Measurements from ENCODE around the gene RASA3.

Gene RASA3

DNA sequence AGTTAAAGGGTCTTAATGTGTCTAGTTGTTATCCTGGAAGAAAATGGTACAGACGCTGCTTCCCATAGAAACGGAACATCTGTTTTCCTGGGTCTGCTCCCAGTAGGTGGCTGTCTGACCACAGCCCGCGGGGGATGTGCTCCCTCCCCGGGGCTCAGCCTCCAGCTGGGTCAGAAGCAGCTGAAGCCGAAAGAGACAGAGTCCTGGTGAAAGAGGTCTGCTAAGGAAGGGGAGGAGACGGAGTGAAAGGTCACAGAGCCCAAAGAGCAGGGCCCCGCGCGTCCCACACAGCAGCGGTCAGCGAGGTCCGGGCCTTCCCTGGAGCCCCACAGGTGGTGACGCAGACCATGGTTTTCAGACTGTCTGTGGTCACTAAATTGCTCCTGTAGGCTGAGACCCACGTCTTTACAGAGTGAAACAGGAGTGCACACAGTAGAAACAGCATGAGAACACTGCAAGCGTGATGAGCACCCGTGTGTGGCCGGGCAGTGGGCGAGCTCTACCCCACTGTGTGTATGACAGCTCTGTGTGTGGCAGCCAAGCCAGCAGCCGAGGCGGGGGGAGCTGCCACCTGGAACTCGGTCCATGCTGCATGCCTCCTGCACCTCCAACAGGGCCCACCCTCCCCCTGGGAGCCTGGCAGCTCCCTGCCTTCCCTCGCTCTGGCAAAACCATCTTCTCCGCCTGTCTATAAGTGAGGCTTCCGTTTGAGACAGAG, 106.5 kb downstream of the RASA3 start:
- H3K9me3 ChIP-seq (ENCODE audit: control extremely low read depth in 1 of 5, control insufficient read depth in 4 of 5, insufficient read depth in 2 of 5, low read depth in 1 of 5, low read length in 4 of 5): peaks cover 0 to 9% (median 2%) of the 10 kb centered on the region in 5 experiments
- ChIA-PET POLR2A (no interaction called here), CTCF (no interaction called here)
- peaks cover 3 to 73% (median 51%) of the 10 kb centered on the region in 4 experiments for H3K36me3 ChIP-seq (ENCODE audit: control insufficient read depth in 4 of 4, insufficient read depth in 4 of 4, low read length in 3 of 4)
- no peak overlapping the region for H3K27ac ChIP-seq (ENCODE audit: insufficient read depth in 1 of 2, low read depth in 1 of 2, low read length in 2 of 2, poor library complexity in 1 of 2, severe bottlenecking in 2 of 2)
- 93% methylated on average over 22 of the region's 25 CpGs for WGBS (ENCODE audit: insufficient coverage)
- H3K4me1 ChIP-seq (ENCODE audit: control extremely low read depth in 1 of 4, control insufficient read depth in 4 of 4, insufficient read depth in 4 of 4, low read length in 3 of 4): peaks cover 0 to 5% (median 0%) of the 10 kb centered on the region in 4 experiments
- DNase-seq: no peak
- H3K27me3 ChIP-seq (replicated peaks in 2 of 5; ENCODE audit: control insufficient read depth in 4 of 5, insufficient read depth in 5 of 5, low read length in 4 of 5): no peaks in the 10 kb centered on the region
- H3K4me3 ChIP-seq (ENCODE audit: control insufficient read depth in 1 of 7, extremely low read depth in 1 of 7, insufficient read depth in 4 of 7, low read depth in 2 of 7, low read length in 6 of 7): no peak overlapping the region

DNA sequence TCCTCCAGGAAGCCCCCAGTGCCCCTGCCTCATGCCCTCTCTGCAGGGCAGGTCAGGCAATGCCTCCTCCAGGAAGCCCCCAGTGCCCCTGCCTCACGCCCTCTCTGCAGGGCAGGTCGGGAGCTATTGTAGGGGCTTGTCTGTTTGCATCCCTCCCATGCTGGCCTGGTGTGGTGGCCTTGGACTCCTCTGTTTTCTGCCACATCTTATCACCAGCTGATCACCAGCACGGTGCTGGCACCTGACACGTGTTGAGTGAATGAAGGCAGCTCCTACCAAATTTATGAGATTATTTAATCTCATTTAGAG, 107.1 kb downstream of the RASA3 start:
- Histone ChIP-seq H3K9me3 (ENCODE audit: control extremely low read depth in 1 of 5, control insufficient read depth in 4 of 5, insufficient read depth in 2 of 5, low read depth in 1 of 5, low read length in 4 of 5) (peaks cover 0 to 5% (median 2%) of the 10 kb centered on the region in 5 experiments), H3K4me1 (ENCODE audit: control extremely low read depth in 1 of 4, control insufficient read depth in 4 of 4, insufficient read depth in 4 of 4, low read length in 3 of 4) (peaks cover 0 to 5% (median 0%) of the 10 kb centered on the region in 4 experiments), H3K4me3 (ENCODE audit: control insufficient read depth in 1 of 7, extremely low read depth in 1 of 7, insufficient read depth in 4 of 7, low read depth in 2 of 7, low read length in 6 of 7) (no peak overlapping the region), H3K27ac (ENCODE audit: insufficient read depth in 1 of 2, low read depth in 1 of 2, low read length in 2 of 2, poor library complexity in 1 of 2, severe bottlenecking in 2 of 2) (no peak overlapping the region), H3K27me3 (replicated peaks in 2 of 5; ENCODE audit: control insufficient read depth in 4 of 5, insufficient read depth in 5 of 5, low read length in 4 of 5) (no peaks in the 10 kb centered on the region), H3K36me3 (ENCODE audit: control insufficient read depth in 4 of 4, insufficient read depth in 4 of 4, low read length in 3 of 4) (peaks cover 3 to 73% (median 53%) of the 10 kb centered on the region in 4 experiments)
- POLR2A ChIA-PET: no interaction called here
- CTCF ChIA-PET: no interaction called here
- 100% methylated on average over 2 of the region's 4 CpGs for whole genome bisulfite sequencing (ENCODE audit: insufficient coverage)
- DNase-seq: no peak

DNA sequence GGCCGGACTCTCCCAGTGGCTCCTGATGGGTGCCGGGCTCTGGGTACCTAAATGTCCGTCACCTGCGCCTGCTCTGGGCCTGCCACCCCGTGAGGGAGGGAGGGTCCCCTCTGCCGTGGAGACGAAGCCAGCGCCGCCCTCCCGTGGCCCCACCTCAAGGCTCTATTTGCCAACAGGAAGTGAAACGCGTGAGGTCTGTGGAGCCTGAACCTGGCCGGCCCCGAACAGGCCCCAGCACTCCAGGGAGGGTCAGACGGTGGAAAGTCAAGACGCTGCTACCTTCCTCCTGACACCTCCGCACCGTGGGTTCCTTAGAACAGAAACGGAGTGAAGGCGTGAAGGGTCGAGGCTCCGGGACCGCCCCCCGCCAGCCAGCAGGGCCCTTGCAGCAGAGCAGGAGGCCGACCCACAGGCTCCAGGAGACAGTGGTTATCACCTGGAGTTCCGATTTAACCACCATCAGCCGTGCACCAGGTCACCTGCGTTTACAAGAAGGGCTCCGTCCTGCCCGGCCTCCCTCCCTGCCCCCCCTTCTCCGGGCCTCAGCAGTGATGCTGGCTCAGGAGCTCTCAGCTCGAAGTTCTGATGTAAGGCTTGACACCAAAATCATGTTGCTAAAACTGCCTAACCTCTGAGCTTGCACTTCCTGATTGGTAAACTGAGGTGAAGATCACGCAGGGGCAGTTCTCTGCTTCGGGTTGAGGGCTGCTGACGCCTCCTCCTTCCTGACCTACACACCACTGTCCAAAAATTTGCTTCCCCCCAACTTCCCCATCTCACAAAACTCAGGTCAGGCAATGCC, 107.6 kb downstream of the RASA3 start:
- Histone ChIP-seq H3K27me3 (replicated peaks in 2 of 5; ENCODE audit: control insufficient read depth in 4 of 5, insufficient read depth in 5 of 5, low read length in 4 of 5) (no peaks in the 10 kb centered on the region), H3K4me1 (ENCODE audit: control extremely low read depth in 1 of 4, control insufficient read depth in 4 of 4, insufficient read depth in 4 of 4, low read length in 3 of 4) (peaks cover 0 to 5% (median 0%) of the 10 kb centered on the region in 4 experiments), H3K36me3 (ENCODE audit: control insufficient read depth in 4 of 4, insufficient read depth in 4 of 4, low read length in 3 of 4) (peaks cover 3 to 74% (median 56%) of the 10 kb centered on the region in 4 experiments), H3K4me3 (ENCODE audit: control insufficient read depth in 1 of 7, extremely low read depth in 1 of 7, insufficient read depth in 4 of 7, low read depth in 2 of 7, low read length in 6 of 7) (no peak overlapping the region), H3K9me3 (ENCODE audit: control extremely low read depth in 1 of 5, control insufficient read depth in 4 of 5, insufficient read depth in 2 of 5, low read depth in 1 of 5, low read length in 4 of 5) (peaks cover 0 to 5% (median 0%) of the 10 kb centered on the region in 5 experiments), H3K27ac (ENCODE audit: insufficient read depth in 1 of 2, low read depth in 1 of 2, low read length in 2 of 2, poor library complexity in 1 of 2, severe bottlenecking in 2 of 2) (no peak overlapping the region)
- ChIA-PET POLR2A (no interaction called here), CTCF (no interaction called here)
- DNase-seq: no peak
- WGBS (ENCODE audit: insufficient coverage): 97% methylated on average over 31 of the region's 35 CpGs

DNA sequence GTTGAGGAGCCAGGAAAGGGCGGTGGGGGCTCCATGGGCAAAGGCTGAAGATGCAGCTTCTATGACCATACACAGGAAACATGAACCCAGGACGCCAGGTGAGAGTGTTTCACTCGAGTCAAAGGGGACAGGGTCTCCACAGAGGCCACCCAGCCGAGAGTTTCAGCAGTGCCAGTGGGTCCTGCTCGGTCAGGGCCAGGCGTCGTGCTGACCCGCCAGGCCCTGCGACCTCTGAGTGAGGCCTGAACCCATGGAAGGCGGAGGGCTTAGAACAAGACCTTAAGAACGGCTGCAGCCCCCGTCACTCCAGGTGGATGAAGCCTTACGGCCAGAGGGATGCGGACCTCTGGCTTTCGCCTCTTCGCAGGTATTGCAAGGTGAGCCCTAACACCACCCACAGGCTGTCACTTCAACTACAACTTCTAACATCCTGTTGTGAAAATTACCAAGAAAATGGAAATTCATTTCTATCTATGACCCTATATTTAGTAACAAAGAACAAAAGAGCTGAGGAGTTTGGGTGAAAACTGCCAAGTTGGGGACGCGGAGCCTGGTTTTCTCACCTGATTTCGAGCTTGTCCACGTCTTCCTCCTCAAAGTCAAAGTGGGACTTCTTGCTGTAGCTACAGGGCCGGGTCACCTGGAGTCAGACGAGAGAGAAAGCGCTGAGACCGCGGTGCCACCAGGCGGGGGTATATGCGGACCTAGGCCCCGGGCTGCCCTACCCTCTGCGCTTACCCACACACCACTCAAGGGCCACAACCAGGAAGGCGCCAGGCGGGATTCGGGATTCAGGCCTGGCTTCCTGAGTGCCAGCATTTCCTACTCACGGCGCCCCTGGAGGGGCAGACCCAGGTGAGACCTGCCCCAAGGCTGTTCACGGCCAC, 108.5 kb downstream of the RASA3 start:
- Histone ChIP-seq H3K9me3 (ENCODE audit: control extremely low read depth in 1 of 5, control insufficient read depth in 4 of 5, insufficient read depth in 2 of 5, low read depth in 1 of 5, low read length in 4 of 5) (no peaks in the 10 kb centered on the region), H3K36me3 (ENCODE audit: control insufficient read depth in 4 of 4, insufficient read depth in 4 of 4, low read length in 3 of 4) (peaks cover 3 to 79% (median 56%) of the 10 kb centered on the region in 4 experiments), H3K27me3 (replicated peaks in 2 of 5; ENCODE audit: control insufficient read depth in 4 of 5, insufficient read depth in 5 of 5, low read length in 4 of 5) (no peaks in the 10 kb centered on the region), H3K4me3 (ENCODE audit: control insufficient read depth in 1 of 7, extremely low read depth in 1 of 7, insufficient read depth in 4 of 7, low read depth in 2 of 7, low read length in 6 of 7) (no peak overlapping the region), H3K27ac (ENCODE audit: insufficient read depth in 1 of 2, low read depth in 1 of 2, low read length in 2 of 2, poor library complexity in 1 of 2, severe bottlenecking in 2 of 2) (no peak overlapping the region), H3K4me1 (ENCODE audit: control extremely low read depth in 1 of 4, control insufficient read depth in 4 of 4, insufficient read depth in 4 of 4, low read length in 3 of 4) (peaks cover 0 to 5% (median 0%) of the 10 kb centered on the region in 4 experiments)
- POLR2A ChIA-PET: no interaction called here
- CTCF ChIA-PET: no interaction called here
- 95% methylated on average over 32 of the region's 35 CpGs for WGBS (ENCODE audit: insufficient coverage)
- DNase-seq: no peak

DNA sequence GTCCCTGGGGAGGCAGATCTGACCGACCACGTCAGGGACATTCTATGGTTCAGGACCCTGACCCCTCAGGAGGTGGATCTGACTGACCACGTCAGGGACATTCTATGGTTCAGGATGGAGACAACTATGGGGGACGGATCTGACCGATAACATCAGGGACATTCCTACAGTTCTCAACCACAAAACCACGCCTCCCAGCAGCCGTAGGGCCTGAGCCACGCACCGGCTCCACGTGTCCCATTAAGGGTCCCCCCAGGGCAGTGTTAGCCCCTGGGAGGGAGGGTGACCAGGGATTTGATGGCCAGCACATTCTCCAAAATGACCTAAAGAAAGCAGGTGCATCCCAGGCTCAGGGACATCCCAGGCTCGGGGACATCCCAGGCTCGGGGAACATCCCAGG, 109.5 kb downstream of the RASA3 start:
- Histone ChIP-seq H3K27me3 (replicated peaks in 2 of 5; ENCODE audit: control insufficient read depth in 4 of 5, insufficient read depth in 5 of 5, low read length in 4 of 5) (no peaks in the 10 kb centered on the region), H3K9me3 (ENCODE audit: control extremely low read depth in 1 of 5, control insufficient read depth in 4 of 5, insufficient read depth in 2 of 5, low read depth in 1 of 5, low read length in 4 of 5) (no peaks in the 10 kb centered on the region), H3K27ac (ENCODE audit: insufficient read depth in 1 of 2, low read depth in 1 of 2, low read length in 2 of 2, poor library complexity in 1 of 2, severe bottlenecking in 2 of 2) (no peak overlapping the region), H3K4me1 (ENCODE audit: control extremely low read depth in 1 of 4, control insufficient read depth in 4 of 4, insufficient read depth in 4 of 4, low read length in 3 of 4) (peaks cover 0 to 5% (median 0%) of the 10 kb centered on the region in 4 experiments), H3K36me3 (ENCODE audit: control insufficient read depth in 4 of 4, insufficient read depth in 4 of 4, low read length in 3 of 4) (peaks cover 3 to 82% (median 59%) of the 10 kb centered on the region in 4 experiments), H3K4me3 (ENCODE audit: control insufficient read depth in 1 of 7, extremely low read depth in 1 of 7, insufficient read depth in 4 of 7, low read depth in 2 of 7, low read length in 6 of 7) (no peak overlapping the region)
- ChIA-PET POLR2A (no interaction called here), CTCF (no interaction called here)
- 97% methylated on average over 9 of the region's 12 CpGs for WGBS (ENCODE audit: insufficient coverage)
- DNase-seq: no peak

DNA sequence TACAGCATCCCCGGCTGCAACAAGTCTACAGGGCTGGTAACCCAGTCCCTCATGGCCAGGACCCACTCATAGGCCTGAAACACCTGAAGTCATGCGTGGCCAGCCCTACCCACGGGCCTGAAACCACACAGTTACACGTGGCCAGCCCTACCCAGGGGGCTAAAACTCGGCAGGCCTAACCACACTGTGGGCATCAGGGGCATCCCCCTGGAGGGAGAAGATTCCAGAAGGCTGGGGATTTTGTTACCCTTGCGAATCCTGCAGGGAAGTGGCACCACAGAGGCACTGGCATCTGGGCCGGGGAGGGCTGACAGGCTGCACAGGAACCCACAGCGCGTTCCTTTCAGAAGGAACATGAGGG, 110.1 kb downstream of the RASA3 start:
- H3K36me3 ChIP-seq (ENCODE audit: control insufficient read depth in 4 of 4, insufficient read depth in 4 of 4, low read length in 3 of 4): peaks cover 3 to 83% (median 57%) of the 10 kb centered on the region in 4 experiments
- peaks cover 0 to 5% (median 0%) of the 10 kb centered on the region in 4 experiments for H3K4me1 ChIP-seq (ENCODE audit: control extremely low read depth in 1 of 4, control insufficient read depth in 4 of 4, insufficient read depth in 4 of 4, low read length in 3 of 4)
- 84% methylated on average over 9 of the region's 9 CpGs for WGBS (ENCODE audit: insufficient coverage)
- H3K27ac ChIP-seq (ENCODE audit: insufficient read depth in 1 of 2, low read depth in 1 of 2, low read length in 2 of 2, poor library complexity in 1 of 2, severe bottlenecking in 2 of 2): no peak overlapping the region
- no peak for DNase-seq
- POLR2A ChIA-PET: no interaction called here
- H3K4me3 ChIP-seq (ENCODE audit: control insufficient read depth in 1 of 7, extremely low read depth in 1 of 7, insufficient read depth in 4 of 7, low read depth in 2 of 7, low read length in 6 of 7): no peak overlapping the region
- no peaks in the 10 kb centered on the region for H3K27me3 ChIP-seq (replicated peaks in 2 of 5; ENCODE audit: control insufficient read depth in 4 of 5, insufficient read depth in 5 of 5, low read length in 4 of 5)
- CTCF ChIA-PET: no interaction called here
- no peaks in the 10 kb centered on the region for H3K9me3 ChIP-seq (ENCODE audit: control extremely low read depth in 1 of 5, control insufficient read depth in 4 of 5, insufficient read depth in 2 of 5, low read depth in 1 of 5, low read length in 4 of 5)
